ENCODE data around the gene HYOU1.

GRCh38 chr11:119056421-119056999, 495 bp downstream of the HYOU1 start:
- TF ChIP-seq REST (IDR thresholded peaks at IDR 0.05; ENCODE audit: insufficient read depth in 1 of 2, low read depth in 2 of 2, low read length in 2 of 2), result no peak
- no peak for TF ChIP-seq TAF1 (IDR thresholded peaks at IDR 0.05; ENCODE audit: borderline replicate concordance, insufficient read depth, low read length)
- TF ChIP-seq POLR2AphosphoS5 (IDR thresholded peaks at IDR 0.05; ENCODE audit: low read depth, low read length), result no peak

All from PFSK-1 (cell line).